Rectal smooth muscle tissue (tissue), 1 donor: ENCODE results near the gene DTD2.

Experiments
- H3K27ac ChIP-seq: one replicate; pipeline ENCODE4 v1.7.0; 2013; ENCODE audit warnings: low read depth, low read length, inconsistent platforms
- H3K27me3 ChIP-seq: one replicate; pipeline ENCODE4 v1.7.0; 2013; ENCODE audit warnings: low read length; ENCODE audit not compliant: control insufficient read depth, insufficient read depth
- H3K36me3 ChIP-seq: one replicate; pipeline ENCODE4 v1.7.0; 2013; ENCODE audit warnings: low read length; ENCODE audit not compliant: control insufficient read depth, insufficient read depth
- H3K4me1 ChIP-seq: one replicate; pipeline ENCODE4 v1.7.0; 2013; ENCODE audit warnings: low read length; ENCODE audit not compliant: control insufficient read depth, insufficient read depth
- H3K4me3 ChIP-seq: one replicate; pipeline ENCODE4 v1.7.0; 2013; ENCODE audit warnings: low read length
- H3K9ac ChIP-seq: one replicate; pipeline ENCODE4 v1.7.0; 2013; ENCODE audit warnings: low read length

The DTD2 gene

DNA sequence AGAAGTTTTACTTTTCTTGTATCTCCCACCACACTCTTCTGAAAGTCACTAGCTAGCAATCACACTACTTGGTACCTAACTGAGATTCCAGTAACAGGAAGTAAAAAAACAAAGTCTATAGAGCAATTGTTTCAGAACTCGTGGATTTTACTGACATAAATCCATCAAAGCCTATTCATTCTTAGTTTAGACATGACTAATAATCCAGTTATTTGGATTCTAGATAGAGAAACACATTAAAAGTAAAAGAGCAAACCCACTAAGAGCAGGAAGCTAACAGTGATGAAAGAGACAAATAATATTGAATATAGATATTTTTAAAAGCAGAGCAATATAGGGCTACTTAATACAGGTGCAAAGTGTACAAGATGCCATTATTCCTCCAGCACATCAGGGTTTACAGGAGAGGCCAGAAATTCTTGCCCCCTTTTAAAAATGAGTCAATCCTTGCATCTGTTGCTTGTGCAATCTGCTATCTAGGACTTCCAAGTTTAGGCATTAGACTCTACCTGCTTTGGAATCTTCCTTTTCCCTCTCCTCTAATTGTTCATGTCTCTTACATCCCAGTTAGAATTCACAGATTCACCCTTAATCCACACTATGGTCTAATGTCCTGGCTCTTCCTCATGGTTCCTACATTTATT lies 43.0 kb downstream of the DTD2 start:
- Histone ChIP-seq H3K36me3 (no peaks in the 10 kb centered on the region), H3K4me3 (no peak overlapping the region), H3K27ac (no peak overlapping the region), H3K4me1 (peaks cover 11% of the 10 kb centered on the region), H3K9ac (no peak overlapping the region), H3K27me3 (no peaks in the 10 kb centered on the region)

DNA sequence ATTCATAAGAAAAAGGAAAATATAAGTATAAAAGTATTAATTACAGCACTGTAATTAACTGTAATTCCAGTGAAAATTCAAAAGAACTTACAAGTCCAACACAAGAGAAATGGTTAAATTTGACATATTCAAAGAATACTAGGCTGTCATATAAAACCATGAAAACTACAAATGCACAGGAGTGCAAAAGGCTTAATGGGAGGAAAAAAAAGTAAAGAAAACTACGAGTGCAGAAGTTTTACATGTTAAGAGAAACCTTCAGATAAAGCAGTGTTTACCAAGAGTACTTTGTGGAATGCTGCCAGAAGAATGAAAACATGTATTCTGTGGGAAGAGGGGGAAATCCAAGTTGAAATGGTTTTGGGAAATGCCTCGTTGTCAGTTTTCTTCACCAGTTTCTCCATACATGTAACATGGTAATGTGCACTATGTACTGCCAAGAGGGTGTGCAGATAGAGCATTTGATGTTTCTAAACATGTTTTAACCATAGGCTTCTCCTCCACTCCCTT lies 46.0 kb downstream of the DTD2 start:
- H3K4me3 ChIP-seq = no peak overlapping the region
- no peak overlapping the region for H3K27ac ChIP-seq
- H3K9ac ChIP-seq = no peak overlapping the region
- H3K27me3 ChIP-seq = no peaks in the 10 kb centered on the region
- peaks cover 4% of the 10 kb centered on the region for H3K4me1 ChIP-seq
- H3K36me3 ChIP-seq = no peaks in the 10 kb centered on the region

DNA sequence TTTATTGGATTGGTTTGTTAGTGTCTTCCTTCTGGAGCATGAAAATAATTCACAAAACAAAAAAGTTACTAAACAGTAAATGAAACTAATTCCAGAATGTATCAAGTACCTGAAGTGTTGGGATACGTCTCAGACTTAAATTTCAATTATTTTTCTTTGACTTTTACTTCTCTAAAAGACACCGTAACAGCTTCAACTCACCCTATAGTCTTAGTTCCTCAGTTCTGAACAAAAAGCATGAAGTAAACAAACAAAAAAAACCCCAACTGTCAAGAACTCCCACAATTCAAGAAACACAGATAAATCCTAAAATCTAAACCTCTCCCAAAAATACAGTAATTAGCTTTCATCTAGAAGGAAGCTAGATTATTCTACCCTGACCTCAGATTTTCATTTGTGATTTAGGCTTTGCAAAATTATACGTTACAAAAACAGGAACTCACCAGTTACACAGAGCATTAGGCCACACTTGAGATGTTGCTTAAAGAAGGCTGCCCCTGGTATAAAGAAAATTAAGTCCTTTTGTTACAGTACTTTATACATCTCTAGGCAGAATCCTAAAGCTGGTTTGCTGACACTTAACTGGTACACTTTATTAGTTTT lies 47.2 kb downstream of the DTD2 start:
- no peaks in the 10 kb centered on the region for H3K27me3 ChIP-seq
- no peaks in the 10 kb centered on the region for H3K36me3 ChIP-seq
- H3K4me3 ChIP-seq = no peak overlapping the region
- H3K4me1 ChIP-seq = peaks cover 4% of the 10 kb centered on the region
- H3K27ac ChIP-seq = no peak overlapping the region
- no peak overlapping the region for H3K9ac ChIP-seq

DNA sequence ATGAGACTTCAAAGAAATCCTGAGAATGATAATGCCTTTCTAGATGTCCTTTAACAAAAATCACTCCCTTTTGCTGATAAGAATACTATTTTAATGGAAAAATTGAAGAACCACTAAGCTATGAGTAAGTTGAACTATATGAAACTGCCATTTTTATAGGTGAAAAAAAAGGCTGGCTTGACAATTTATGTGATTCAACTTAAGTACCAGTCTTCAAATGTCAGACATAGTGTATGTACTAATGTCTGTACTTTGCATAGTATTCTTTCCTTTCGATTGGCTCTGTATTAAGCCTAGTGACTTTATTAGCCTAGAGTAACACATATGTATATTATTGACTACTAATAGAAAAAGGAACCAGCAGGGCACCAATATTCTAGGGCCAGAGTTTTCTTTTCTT lies 48.9 kb downstream of the DTD2 start:
- H3K36me3 ChIP-seq = no peaks in the 10 kb centered on the region
- peaks cover 4% of the 10 kb centered on the region for H3K4me1 ChIP-seq
- no peak overlapping the region for H3K4me3 ChIP-seq
- no peak overlapping the region for H3K9ac ChIP-seq
- no peaks in the 10 kb centered on the region for H3K27me3 ChIP-seq
- H3K27ac ChIP-seq = no peak overlapping the region

DNA sequence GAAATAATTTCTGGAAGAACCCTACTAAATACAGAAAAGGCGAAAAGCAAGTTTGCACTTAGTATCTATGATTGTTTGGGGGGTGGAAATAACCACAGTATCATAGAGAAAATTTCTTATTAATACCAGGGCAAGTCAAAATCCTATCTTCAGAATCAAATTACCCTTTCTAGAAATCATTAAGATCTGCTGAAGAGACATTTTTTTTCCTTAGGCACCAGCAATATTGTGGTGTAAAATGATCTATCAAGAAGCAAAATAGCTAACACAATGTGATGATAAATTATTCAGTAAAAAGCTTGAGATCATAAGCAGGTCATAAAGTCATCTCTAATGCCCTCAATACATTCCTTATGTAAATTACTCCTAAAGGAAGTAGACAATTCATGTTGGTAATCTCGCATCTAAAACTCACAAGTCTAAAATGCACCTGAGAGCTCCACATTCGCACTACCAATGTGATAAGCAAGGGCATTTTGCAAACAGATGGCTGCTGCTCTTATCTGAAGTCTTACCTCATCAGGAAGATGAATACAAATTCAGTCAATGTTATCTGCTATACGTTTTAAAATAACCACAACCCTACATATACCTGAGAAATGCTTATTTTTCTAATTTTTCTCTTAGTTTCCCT lies 51.6 kb downstream of the DTD2 start:
- Histone ChIP-seq H3K27me3 (no peaks in the 10 kb centered on the region), H3K4me1 (no peaks in the 10 kb centered on the region), H3K27ac (no peak overlapping the region), H3K4me3 (no peak overlapping the region), H3K9ac (no peak overlapping the region), H3K36me3 (no peaks in the 10 kb centered on the region)

DNA sequence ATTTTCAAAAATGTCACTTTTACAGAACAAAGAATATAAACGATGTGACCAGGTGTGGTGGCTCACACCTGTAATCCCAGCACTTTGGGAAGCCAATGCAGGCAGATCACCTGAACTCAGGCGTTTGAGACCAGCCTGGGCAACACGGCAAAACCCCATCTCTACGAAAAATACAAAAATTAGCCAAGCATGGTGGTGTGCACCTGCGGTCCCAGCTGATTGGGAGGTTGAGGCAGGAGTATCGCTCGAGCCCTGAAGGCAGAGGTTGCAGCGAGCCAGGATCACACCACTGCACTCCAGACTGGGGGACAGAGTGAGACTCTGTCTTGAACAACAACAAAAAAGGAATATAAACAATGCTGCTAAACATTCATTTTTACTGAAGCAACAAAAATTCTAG lies 52.2 kb downstream of the DTD2 start:
- H3K36me3 ChIP-seq = no peaks in the 10 kb centered on the region
- H3K4me1 ChIP-seq = no peaks in the 10 kb centered on the region
- no peak overlapping the region for H3K4me3 ChIP-seq
- no peak overlapping the region for H3K27ac ChIP-seq
- no peak overlapping the region for H3K9ac ChIP-seq
- H3K27me3 ChIP-seq = no peaks in the 10 kb centered on the region

DNA sequence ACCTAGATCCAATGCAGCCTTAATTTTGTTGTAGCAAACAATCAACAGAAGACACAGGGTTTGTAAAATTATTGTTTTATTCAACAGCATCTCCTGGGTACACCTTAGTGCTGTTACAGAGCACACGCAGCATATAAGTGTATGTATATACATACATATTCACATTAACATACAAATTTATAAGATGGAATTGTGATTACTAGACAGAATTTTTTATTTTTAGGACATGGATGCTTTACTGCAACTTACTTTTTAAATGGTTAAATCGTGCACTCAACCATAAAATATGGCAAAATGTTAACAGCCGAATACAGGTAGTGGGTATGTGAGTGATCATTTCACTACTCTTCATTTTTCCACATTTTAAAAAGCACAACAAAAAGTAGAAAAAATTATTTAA lies 53.6 kb downstream of the DTD2 start:
- Histone ChIP-seq H3K4me1 (no peaks in the 10 kb centered on the region), H3K36me3 (peaks cover 3% of the 10 kb centered on the region), H3K27ac (no peak overlapping the region), H3K4me3 (no peak overlapping the region), H3K27me3 (no peaks in the 10 kb centered on the region), H3K9ac (no peak overlapping the region)

DNA sequence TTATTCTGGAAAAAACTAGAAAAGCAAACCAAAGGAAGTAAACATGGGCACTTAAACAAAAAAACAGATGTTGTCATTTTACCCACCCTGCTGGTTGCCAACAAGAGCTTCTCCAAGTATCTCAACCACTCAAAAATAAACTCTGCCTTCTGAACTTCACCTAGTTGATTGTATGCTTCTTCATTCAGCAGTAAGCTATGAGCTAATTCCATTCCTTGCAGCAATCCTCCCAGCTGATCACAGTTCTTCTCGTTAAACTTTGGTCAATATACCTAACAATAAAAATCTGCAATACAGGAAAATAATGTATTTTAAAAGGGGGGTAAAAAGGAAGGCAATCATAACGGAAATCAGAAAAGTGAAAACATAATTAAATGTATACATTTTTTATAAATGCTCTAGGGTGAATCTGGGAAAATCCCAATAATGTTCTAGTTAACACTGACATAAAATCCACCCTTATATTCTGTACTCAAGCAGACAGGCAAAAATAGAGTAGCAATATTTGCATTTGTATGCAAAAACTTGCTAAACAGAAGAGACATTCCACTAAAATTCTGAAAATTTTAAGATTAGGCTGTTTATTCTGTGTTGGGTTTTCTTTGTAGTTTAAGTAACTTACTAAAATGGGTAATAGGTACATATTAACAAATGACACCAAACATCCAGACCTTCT lies 54.4 kb downstream of the DTD2 start:
- Histone ChIP-seq H3K27me3 (no peaks in the 10 kb centered on the region), H3K9ac (no peak overlapping the region), H3K4me1 (no peaks in the 10 kb centered on the region), H3K4me3 (no peak overlapping the region), H3K27ac (no peak overlapping the region), H3K36me3 (peaks cover 6% of the 10 kb centered on the region)

DNA sequence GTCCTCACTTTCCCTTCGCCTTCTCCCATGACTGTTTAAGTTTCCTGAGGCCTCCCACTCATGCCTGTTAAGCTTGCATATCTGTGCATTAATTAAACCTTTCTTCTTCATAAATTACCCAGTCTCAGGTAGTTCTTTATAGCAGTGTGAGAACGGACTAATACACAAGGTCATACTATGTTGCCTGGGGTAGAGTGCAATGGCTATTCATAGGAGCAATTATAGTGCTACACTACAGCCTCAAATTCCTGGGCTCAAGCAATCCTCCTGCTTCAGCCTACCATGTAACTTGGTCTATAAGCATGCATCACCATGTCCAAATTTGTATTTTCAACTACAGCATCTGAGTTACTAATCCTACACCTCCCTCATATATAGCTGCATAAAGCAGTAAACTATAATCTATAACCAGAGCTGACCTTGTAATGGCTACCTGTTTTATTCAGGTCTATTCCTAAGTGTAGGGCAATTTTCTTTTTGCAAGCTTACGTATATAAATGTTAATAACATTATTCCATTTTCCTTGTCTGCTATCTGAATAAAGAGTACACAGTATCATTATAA lies 55.9 kb downstream of the DTD2 start:
- peaks cover 6% of the 10 kb centered on the region for H3K36me3 ChIP-seq
- no peak overlapping the region for H3K4me3 ChIP-seq
- no peak overlapping the region for H3K27ac ChIP-seq
- H3K27me3 ChIP-seq = no peaks in the 10 kb centered on the region
- H3K9ac ChIP-seq = no peak overlapping the region
- H3K4me1 ChIP-seq = no peaks in the 10 kb centered on the region

DNA sequence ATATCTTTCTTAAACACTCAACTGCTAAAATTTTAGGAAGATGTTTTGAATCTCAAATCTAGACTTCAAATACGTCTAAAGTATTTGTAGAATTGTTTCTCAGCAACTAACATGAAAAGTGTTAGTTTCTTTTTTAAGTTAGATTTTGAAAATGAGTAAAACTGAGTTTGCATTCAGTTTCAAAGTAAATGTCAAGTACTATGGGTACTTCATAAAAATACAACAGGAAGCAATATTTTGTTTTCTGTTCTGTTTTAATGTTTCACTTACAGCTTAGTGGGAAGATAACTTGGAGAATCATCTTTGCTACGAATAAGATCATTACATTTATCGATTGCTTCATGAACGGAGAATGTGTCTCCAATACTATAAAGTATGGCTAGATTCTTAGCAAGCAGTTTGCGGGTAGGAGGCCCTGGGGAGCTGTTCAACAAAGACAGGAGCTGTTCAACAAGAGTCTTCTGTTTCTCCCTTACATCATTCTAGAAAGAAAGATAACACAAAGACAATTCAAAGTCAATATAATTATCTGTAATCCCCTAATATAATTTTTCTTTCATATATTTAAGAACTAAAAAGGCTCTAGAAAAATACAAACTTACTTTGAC lies 57.2 kb downstream of the DTD2 start:
- Histone ChIP-seq H3K36me3 (peaks cover 6% of the 10 kb centered on the region), H3K4me3 (no peak overlapping the region), H3K27me3 (no peaks in the 10 kb centered on the region), H3K4me1 (no peaks in the 10 kb centered on the region), H3K27ac (no peak overlapping the region), H3K9ac (no peak overlapping the region)
